LNCaP clone FGC (cell line): ENCODE results near the gene TIMM44.

ENCODE experiments used
- DNase-seq: peaks from one replicate; pipeline ENCODE4 v3.0.0-alpha.2; 2011; ENCODE audit warnings: low read depth
- H3K4me3 ChIP-seq: 2 replicates; pipeline ENCODE4 v1.5.1; 2011; ENCODE audit warnings: mild to moderate bottlenecking, low read depth, low read length, control low read depth
- TF ChIP-seq, protein P1 (sequence below): IDR thresholded peaks from 2 replicates; pipeline ENCODE4 v1.5.1; 2012; ENCODE audit warnings: mild to moderate bottlenecking; ENCODE audit not compliant: control insufficient read depth, insufficient read depth; ENCODE audit errors: extremely low read depth

The TIMM44 gene

DNA sequence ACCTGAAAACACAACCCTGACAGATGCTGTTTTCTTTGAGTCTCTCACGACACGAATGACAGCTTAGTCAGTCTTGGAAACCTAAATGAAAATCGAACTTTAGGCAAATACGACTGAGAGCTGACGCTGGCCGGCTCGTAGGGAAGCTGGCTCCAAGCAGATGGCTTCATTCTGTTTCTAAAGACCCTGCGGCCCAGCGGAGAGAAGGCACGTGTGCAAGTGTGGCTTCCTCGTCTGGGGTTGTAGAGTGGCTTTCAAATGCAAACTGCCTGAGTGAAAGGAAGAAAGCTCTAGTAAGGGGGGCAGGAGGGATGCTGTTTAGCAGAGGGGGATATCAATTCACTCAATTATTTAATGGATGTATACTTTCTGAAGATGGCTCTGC is 26.1 kb upstream of the TIMM44 start:
- no peak overlapping the region for H3K4me3 ChIP-seq
- no peak for DNase-seq
- TF ChIP-seq, protein P1, sequence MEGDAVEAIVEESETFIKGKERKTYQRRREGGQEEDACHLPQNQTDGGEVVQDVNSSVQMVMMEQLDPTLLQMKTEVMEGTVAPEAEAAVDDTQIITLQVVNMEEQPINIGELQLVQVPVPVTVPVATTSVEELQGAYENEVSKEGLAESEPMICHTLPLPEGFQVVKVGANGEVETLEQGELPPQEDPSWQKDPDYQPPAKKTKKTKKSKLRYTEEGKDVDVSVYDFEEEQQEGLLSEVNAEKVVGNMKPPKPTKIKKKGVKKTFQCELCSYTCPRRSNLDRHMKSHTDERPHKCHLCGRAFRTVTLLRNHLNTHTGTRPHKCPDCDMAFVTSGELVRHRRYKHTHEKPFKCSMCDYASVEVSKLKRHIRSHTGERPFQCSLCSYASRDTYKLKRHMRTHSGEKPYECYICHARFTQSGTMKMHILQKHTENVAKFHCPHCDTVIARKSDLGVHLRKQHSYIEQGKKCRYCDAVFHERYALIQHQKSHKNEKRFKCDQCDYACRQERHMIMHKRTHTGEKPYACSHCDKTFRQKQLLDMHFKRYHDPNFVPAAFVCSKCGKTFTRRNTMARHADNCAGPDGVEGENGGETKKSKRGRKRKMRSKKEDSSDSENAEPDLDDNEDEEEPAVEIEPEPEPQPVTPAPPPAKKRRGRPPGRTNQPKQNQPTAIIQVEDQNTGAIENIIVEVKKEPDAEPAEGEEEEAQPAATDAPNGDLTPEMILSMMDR, result no peak

DNA sequence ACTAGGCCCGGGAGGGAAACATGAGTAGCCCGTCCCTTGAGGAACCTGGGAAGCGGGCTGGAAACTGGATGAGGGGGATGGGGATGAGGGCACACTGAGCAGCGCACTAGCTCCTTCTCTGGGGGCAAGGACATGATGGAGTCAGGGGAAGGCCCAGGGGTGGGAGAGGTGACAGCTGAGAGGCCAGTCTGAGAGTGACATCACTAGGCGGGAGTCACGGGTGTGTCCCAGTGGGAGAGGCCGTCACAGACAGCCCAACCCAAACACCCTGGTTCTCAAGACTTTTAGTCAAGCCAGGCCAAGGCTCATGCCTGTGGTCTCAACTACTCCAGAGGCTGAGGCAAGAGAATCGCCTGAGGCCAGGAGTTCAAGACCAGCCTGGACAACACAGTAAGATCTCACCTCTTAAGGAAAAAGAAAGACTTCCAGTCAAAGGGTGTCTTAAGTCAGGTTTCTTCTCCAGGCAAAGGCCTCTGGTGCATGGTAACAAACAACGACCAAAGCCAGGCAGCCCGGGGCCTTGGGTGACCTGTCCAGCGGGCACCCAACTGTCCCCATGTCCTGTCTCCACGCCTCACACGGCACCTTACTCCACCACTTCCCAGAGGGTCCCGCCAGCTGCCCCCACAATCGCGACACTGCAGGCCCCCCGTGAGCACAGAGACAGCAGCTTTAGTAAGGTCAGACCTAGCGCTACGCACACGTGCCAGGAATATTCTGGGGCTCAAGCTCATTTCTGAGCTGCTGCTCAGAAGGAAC is 25.5 kb upstream of the TIMM44 start:
- H3K4me3 ChIP-seq, result no peak overlapping the region
- TF ChIP-seq, protein P1, result no peak
- no peak for DNase-seq

DNA sequence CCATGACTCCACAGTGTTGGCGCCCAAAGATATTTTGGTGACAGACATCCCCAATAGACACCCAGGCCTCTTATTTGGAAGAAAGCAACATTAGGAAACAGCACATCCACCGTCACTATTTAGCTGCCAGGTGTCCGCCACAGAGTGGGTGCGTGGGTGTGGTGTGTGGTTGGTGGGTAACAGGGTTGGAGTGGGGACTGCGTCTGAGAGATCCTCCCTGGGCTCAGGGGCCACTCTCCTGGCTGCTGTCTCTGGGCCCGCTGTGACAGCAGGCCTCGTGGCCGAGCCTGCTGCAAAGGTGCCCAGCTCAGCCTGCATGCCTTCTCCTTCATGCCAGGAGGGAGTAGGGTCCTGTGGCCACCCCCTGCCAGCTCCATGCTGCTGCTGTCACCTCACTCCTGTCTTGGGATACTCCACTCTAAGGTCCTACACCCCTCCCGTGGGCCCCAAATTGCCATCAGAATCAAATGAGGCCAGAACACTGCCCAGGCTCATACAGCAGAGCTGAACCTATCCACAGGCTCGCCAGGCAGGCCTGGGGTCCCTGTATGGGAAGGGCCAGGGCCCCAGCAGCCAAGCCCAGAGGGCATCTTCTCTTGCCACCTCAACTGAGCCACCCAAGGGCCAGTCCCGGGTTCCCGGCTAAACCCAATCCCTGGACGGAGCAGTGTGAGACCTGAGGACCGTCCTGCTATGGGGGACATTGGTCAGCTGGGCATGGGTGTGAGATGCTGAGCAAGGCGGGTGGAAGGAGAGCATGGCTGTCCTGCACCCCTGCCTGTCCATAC is 24.7 kb upstream of the TIMM44 start:
- H3K4me3 ChIP-seq, result no peak overlapping the region
- DNase-seq, result no peak
- TF ChIP-seq, protein P1, result no peak

DNA sequence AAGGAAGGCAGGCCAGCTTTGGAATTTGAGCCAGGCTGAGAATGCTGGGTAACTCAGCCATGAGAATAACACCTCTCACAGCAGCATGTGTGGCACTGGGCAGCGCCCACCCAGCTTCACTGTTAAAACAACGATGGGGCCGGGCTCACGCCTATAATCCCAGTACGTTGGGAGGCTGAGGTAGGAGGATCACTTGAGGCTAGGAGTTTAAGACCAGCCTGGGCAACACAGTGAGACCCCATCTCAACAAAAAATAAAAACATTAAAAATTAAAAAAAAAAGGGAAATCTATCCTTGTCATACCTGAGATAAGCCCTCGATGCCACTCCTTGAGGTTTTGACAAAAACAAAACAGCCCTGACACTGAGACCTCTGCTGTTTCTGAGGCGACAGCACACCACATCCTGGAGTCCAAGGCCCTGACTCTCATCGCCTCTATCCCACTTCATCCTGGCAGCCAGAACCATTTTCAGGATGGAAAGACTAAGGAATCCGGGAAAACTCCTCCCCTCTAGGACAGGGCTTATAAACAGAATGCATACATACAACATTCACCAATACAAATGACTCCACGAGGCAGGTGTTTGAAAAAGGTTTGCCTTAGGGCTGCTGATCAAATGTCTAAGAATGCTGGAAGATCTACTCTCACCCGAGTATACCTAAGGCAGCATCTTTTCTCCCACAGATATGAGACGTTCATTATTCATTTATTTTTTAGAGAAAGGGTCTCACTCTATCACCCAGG is 22.6 kb upstream of the TIMM44 start:
- no peak for DNase-seq
- H3K4me3 ChIP-seq, result no peak overlapping the region
- TF ChIP-seq, protein P1, result no peak

DNA sequence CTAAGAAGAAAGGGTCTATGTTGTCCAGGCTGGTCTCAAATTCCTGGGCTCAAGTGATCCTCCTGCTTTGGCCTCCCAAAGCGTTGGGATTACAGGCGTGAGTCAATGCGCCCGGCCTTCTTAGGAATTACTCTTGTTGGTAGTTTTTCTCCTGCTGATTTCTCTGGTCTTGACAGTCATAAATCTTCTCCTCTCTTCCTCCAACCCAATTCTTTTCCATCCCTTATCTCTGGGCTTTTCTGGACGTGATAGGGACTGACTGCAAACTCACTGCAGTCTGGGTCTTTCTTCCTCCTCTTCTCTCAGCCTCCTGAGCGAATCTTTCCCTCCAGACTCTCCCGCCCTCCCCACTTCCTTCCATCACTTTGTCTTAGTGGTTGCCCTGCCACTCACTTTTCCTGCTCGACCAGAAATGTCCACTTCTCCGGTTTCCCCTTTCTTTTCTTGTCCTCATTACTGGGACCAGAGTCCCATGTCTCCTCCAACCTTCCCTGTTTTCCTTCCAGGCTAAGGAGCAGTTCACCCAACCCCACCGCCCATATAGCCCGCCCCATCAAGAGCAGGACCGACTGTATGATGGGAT is 21.9 kb upstream of the TIMM44 start:
- DNase-seq, result no peak
- no peak overlapping the region for H3K4me3 ChIP-seq
- TF ChIP-seq, protein P1, result no peak

DNA sequence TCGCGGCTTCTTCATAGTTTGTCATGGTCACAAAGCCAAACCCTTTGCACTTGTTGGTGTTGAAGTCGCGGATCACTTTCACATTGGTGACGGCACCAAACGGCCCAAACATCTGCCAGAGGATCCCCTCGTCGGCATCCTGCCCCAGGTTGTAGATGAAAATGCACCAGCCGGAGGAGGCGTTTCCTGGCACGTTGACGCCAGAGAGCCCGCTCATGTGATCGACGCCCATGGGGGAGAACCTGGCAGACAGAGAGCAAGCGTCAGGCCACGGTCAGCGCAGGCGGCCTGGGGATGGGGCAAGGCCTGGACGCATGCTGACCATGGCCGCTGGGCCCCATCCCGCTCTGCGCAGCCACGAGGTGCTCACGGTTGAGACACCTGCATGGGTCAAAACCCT is 20.1 kb upstream of the TIMM44 start:
- no peak for DNase-seq
- H3K4me3 ChIP-seq, result no peak overlapping the region
- TF ChIP-seq, protein P1, result no peak
